GM18498 (cell line): ENCODE data around the gene SULF2.

ENCODE experiments used
- ATAC-seq: cut with Tn5 transposase; IDR thresholded peaks from one replicate; pipeline ENCODE4 v1.9.1; 2021; ENCODE audit warnings: mild to moderate bottlenecking, moderate library complexity; ENCODE audit not compliant: unreplicated experiment

The SULF2 gene

DNA sequence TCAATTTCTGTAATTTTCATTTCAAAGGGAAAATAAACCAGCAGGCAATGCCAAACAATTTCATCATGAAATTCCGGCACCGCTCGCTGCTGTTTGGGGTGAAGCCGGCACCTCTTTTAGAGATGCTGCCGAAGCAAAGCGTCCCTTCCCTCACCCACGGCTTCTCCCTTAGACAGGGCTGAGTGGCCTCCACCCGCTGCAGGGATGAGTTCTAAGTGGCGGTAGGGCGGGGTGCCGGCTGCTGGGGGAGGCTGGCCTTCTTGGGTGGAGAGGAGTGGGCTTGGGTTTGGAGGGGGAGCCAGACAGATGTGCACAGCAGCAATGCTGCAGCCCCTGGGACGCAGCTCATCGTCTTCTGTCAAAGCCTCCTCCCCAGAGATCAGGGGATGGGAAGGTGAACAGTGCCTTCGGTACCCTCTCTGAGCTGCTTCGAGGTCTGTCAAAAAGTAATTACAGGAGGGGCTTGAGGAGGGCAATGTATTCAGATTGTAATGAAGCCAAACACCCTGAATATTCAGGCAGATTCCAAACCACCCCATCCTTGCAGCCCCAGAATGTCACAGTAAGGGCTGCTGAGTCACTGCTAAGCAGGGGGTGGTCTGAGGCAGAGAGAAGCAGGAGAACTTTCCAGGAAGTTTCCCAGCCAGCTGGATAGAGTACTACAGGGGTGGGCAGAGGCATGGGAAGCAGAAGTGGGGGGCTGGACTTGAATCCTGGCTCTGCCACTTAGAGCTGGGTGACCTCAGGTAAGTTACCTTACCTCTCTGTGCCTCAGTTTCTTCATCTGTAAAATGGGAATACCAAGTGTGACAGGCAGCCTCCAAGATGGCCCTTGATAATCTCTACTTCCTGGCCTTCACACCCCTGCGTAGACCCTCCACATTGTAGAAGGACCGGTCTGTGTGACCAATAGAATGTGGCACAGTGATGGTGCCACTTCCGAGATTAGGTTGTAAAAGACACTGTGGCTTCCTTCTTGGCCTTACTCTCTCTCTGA lies 96.6 kb downstream of the SULF2 start:
- ATAC-seq, result no peak

DNA sequence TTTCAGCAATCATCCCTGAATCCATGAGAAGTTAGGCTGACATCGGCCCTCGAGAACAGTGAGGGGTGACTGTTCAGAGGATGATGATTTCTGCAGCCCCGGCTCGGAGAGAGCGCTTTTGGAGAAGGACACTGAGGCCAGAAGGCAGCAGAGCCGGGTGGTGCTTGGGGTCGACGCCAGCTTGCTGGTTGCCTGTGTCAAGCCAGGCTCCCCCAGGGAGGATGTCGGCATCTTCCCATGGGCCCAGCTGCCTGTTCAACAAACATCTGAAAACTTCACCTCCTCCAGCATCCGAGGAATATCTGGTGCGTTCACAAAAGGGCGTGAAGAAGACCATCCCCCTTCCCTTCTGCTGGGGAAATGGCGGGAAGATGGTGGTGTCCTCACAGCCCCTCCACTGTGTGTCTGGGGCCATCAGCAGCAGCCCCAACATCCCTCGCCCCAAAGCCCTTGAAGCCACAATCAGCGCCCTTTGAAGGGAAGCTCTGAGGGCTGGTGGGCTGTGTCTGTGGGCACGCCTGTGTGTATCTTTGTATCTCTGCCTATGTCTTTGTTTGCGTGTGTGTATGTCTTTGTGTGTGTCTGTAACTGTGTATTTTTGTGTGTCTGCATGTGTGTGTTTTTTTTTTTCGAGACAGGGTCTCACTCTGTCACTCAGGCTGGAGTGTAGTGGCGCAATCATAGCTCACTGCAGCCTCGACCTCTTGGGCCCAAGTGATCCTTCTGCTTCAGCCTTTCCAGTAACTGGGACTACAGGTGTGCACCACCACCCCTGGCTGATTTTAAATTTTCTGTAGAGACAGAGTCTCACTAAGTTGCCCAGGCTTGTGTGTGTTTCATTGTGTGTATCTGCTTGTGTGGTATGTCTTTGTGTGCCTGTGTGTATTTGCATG lies 97.9 kb downstream of the SULF2 start:
- ATAC-seq, result no peak

DNA sequence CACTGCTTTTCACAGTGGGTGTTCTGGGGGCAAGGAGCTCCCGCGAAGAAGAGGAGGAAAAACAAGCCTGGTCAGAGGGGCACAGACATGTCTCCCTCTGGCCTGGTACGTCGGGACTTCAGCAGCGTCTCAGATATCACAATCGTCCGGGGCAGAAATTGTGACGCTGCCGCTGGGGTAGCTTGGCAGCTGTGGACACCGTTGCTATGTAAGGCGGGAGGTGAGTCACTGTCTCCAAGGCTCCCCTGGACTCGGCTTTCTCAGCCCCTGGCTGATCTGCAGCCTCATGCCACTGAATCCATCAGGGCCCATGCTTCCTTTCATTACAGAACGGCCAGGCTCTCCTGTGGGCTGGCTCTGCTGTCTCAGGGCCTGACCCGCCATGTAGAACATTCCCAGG lies 98.7 kb downstream of the SULF2 start:
- no peak for ATAC-seq

DNA sequence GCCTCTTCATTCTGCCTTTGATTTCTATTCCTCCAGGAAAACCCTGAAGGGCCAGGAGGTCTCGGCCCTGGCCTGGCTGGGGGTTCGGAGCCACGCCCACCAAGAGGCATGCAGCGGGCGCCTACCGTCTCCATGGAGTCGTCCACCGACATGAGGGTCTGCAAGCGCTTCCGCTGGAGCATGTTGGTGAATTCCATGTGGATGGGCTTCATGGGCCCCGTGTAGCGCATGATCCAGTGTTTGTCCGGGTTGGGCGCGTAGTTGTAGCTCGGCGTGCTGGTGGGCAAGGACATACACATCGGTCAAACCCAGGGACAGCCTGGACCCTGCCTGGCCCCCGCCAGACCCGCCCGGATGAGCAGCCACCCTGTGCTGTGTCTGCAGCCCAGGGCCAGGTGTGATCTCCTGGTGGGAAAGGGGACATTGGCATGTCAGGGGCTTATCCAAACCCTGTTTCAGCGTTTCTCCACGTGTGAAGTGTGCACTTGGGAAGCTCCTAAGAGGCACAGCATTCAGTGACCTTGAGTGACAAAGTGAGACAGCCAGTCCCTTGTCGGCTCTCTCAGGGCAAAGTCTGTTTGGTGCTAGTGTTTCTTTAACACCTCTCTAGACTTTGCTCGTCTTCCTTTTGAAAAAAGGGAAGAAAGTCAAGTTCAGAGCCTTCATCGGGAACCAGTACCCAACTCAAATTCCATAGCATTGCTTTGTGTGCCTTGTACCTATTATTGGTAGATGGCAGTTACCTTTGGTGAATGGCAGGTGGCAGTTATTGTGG lies 100.8 kb downstream of the SULF2 start:
- no peak for ATAC-seq

DNA sequence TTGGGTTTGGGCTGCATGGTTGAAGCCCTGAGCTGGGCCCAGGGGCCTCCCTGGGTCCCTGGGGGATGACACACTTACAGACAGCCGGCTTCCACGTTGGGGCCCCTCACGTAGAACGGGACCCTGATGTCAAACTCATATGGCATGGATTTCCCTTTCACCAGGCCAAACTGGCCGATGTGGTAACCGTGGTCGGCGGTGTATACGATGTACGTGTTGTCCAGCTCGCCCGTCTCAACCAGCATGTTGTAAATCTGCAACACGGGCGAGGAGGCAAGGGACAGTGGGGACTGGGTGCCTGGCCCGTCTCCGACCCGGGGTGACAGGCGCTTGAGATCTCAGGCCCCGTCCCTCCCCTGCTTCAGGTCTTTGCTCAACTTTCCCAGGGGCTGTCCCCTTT lies 102.4 kb downstream of the SULF2 start:
- no peak for ATAC-seq

DNA sequence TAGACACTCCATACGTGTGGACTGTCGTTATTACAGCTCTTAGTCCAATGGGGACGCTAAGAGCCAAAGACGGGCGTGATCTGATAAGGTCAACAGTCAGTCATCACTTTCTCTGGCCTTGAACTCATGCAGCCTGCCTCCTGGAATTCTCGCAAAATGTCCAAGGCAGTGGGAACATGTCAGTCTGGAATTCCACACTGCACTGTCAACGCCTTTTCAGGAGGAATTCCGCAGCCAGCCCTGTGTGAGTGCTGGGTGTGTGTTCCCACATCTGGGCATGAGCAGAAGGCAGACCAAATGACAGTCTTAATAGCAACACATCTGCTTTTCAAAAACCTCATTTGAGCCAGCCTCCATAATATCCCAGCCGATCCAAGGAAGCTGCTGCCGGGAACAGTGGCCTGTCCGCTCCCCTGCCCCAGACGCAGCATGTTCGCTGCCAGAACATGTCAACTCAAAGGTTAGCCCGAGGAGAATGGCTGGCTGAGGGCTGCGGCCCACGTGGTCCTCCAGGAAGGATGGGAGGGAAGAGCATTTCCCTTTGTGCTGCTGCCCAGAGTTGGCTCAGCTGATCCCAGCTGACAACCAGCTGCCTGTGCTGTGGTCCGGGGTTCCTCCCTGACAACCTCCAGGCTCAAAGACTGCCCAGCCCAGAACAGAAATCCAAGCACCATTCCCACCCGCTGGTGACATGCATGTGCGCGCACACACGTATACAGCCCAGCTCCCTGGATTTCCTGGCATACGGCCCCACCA lies 103.1 kb downstream of the SULF2 start:
- no peak for ATAC-seq

DNA sequence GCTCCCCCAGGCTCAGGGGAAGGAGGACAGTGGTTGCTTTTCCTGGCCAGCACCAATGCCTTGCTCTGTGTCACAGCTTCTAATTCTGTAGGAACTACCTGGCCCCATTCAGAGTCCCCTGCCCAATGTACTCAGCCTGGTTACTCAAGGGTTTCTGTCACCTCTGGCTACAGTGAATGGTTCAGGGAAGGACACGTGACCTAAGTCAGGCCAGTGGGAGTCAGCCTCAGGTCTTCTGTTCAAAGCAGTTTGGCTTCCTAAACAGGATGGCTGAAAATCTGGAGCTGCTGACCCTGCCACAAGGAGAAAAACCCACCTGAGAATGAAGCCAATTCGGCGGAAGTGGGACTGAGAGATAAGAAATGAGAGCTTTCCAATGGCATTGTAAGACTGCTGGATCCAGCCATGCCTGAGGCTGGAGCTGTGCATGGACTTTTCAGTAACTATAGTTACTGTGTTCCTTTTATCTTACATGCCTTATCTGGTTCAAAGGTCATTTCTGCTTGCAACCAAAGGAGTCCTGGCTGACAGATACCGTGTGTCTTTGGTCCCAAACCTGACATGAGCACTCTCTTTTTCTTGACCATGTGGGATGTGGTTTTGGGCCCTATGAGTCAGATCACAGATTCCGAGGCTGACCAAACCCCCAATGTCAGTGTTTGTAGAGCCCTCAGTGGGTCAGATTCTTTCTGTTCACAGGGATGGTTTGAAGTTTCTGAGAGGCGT lies 104.3 kb downstream of the SULF2 start:
- ATAC-seq, result no peak

DNA sequence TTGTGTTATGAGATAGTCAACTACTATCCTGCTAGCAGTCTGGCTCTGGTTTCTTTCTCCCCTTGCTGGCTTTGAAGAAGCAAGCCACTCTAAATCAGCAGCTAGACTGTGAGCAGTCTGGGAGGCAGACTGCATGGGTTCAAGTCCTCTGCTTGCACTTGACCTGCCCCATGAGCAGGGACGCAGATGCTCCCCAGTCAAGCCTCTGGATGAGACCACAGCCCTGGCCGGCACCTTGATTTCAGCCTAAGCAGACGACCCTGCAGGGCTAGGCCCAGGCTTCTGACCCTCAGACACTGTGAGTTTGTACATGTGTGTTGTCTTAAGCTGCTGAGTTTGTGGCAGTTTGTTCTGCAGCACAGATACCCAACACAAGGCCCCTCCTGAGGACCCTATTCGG lies 105.8 kb downstream of the SULF2 start:
- ATAC-seq, result no peak

DNA sequence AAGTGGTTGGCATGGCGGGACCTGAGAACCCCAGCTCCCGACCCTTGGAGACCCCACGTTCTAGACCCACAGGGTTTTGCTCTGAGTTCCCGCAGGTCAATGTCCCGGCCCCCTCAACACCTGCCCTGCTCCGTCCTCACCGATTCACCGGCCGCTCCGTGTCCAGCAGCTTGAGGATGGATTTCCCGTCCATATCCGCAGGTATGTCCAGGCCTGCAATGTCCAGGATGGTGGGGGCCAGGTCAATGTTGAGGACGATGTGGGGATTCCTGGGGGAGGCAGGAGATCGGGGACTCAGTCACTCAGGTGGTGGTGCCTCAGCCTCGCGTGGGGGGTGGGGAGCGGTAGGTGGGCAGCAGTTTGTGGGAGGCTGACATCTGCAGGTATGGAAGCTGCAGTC lies 106.7 kb downstream of the SULF2 start:
- no peak for ATAC-seq

DNA sequence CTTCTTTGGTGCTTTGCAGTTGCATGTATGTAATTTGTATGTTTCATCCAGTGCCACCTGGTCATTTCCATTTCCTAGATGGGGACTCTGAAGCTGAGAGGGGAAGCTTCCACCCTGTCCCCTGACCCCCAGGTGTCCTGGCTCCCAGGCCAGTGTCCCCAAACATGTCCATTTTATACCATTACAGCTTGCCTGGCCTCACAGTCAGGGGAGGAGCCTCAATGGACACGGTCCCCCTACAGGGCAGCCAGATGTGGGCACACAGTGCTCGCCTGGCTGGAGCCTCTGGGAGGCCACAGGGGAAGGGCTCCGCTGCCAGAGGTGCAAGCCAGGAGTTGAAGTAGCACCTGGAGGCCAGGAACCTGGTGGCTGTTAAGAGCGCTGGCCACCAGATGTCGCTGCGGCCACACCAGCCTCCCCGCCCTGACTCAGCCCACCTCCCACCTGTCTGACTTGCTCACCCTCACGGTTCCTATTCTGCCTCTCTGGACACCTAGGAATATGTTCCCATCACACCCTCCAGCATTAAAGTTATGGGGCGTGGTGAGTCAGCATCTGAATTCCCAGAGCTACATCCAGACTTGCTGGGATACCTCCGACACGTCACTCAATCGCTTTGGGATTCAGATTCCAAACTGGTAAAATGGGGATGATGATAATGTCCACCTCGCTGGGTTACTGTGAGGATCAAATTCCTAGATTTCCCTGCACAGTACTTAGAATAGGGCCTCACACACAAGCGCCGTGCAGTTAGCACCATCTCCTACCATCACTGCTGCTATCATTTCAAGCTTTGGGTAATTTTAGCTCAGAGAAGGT lies 107.4 kb downstream of the SULF2 start:
- ATAC-seq, result no peak

DNA sequence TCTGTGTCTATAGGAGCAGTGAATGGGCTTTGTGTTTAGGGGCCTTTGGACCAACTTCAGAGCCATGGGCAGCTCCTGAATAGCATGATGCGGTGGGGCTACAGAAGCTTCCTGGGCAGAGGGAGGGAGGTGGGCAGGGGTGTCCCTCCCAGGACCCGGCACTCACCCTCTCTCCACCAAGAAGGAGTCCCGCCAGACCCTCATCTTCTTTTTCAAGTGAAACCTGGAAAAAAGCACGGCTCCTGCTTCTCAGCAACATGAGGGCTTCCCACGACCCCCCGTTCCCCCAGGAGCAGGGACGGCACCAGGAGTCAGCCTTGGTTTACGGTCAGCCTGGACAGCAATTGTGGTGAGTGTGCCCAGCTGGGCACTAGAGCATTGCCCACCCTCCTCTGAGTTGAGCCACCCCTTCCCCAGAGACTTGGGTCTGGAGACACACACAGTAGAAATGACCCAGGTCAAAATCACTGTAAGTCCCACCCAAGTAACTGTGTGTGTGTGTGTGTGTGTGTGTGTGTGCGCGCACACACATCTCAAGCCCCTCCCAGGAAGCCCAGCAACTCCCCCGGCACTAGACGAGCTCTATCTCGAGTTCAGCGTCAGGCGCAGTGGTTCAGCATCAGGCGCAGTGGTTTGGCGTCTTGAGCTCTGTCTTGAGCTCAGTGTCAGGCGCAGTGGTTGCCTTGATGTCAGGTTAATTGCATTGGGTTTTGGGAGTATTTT lies 108.2 kb downstream of the SULF2 start:
- no peak for ATAC-seq

DNA sequence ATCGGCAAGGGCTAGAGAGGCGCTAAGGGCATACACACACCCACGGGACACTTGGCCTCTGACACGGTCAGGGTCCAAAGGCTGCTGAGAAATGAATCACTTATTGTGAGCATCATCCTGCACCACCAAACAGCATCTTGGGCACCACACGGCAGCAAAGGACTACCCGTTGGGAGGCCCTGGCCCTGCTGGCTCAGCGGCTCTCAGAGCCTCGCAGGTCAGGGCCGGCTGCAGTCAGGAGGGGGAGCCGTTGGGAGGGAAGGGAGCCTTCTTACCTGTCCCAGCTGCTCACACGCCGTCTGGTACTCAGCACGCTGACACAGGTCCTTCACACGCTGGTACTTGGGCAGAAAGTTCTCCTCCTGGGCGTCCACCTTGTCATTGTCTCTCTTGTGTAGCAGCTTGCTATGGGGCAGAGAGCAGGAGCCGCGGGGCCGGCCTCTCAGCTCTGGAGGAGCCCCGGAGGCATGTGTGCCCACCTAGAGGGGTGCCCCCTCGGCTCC lies 109.0 kb downstream of the SULF2 start:
- ATAC-seq, result no peak

DNA sequence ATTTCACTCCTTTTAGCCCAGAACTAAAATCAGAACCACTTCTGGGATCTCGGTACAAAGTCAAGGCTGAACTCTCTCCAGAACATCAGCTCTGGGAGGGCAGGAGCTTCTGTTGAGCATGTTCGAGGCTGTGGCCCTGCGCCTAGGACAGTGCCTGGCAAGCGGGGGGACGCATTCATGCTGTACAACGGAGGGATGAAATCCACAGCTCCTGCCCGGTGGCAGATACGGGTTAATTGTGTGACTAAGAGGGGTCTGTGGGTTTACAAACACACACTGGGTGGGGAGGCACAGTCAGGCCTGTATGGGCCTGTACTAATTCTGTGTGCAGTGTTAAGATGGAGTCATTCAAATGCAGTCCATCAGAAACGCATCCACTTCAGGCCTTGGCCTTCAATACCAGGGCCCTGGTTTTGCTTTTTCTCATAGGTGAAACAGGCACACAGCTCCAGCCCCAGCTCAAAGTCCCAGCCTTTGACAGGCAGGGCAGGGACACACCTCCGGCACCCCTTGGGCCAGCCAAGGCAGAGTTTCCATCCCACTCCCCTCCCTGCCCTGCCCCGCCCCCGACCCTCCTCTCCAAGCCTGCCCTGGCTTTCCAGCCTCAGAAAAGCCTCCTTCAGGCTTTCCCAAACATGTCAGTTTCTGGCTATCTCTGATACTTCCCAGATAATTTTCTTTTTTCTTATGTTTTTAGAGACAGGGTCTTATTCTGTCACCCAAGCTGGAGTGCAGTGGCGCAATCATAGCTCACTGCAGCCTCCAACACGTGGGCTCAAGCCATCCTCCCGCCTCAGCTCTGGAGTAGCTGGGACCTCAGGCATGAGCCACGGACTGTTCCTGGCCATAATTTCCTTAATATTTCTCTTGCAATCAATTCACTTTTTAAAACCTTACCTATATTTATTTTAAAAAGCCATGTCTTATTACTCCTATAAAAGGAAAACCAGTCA lies 109.8 kb downstream of the SULF2 start:
- no peak for ATAC-seq

DNA sequence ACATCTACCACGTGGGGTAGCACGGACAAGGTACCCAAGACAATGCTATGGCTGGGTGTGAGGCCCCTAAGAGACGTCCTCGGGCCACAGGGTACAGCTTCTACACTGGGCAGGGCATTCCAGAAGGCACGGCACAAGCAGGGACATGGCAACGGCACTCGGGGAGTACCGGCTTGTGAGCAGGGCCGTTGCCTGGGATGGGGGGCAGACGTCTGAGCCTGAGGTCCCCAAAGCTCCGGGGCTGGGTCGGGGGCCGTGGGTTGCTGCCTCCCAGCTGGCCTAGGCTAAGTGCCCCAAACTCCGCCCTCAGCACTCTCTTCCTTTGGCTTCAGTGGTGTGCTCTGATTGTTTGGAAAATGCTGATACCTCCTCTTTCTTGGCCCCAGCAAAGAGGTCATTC lies 110.6 kb downstream of the SULF2 start:
- no peak for ATAC-seq

DNA sequence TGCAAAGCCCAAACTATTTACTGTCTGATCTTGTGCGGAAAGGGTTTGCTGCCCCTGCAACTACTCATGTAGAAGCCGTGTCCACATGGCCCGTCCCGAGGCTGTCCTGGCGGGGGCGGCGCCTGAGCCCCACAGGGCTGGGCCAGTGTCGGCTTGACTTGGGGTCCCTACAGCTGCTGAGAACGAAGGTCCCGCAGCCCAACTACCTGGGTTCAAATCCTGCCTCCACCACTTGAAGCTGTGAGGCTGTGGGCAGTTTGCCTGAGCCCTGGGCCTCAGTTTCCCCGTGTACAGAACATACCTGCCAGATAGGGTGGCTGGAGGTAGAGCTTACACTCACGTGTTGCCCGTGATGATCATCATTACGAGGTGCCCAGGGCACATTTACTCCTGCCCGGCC lies 111.1 kb downstream of the SULF2 start:
- no peak for ATAC-seq

DNA sequence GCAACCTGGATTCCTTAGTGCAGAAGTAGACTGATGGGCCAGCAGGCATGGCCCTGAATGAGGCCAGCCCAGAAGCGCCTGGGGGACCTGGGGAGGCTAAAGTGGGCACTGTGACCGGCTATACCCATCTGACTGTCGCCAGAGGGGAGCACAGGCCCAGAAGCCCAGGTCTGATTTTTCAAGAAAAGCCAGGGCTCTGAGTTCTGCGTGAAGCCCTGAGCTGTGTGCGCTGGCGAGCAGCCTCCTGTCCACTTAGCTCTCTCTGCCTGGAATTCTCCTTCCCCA lies 111.7 kb downstream of the SULF2 start:
- no peak for ATAC-seq
